Measurements from ENCODE around the gene TP53BP2.

DNA sequence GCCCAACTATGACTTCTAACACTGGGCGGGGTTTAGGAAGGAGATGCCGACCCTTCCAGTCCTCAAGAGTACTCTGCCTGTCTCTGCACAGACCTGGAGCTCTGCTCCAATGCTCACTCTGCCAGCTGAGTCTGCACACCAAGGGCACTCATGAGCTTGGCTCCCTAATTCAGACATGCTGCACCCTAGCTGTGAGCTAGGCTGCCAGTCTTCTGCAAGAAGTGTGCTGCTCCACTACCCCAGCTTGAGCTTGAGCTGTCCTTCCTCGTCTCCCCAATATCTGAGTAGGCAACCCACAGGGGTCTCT lies 13.2 kb downstream of the TP53BP2 start:
- TF ChIP-seq, protein P1, sequence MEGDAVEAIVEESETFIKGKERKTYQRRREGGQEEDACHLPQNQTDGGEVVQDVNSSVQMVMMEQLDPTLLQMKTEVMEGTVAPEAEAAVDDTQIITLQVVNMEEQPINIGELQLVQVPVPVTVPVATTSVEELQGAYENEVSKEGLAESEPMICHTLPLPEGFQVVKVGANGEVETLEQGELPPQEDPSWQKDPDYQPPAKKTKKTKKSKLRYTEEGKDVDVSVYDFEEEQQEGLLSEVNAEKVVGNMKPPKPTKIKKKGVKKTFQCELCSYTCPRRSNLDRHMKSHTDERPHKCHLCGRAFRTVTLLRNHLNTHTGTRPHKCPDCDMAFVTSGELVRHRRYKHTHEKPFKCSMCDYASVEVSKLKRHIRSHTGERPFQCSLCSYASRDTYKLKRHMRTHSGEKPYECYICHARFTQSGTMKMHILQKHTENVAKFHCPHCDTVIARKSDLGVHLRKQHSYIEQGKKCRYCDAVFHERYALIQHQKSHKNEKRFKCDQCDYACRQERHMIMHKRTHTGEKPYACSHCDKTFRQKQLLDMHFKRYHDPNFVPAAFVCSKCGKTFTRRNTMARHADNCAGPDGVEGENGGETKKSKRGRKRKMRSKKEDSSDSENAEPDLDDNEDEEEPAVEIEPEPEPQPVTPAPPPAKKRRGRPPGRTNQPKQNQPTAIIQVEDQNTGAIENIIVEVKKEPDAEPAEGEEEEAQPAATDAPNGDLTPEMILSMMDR (IDR thresholded peaks at IDR 0.05; ENCODE audit: poor library complexity): no peak
- TF ChIP-seq EZH2 (IDR thresholded peaks at IDR 0.05; ENCODE audit: borderline replicate concordance) (no peak), EZH2phosphoT487 (IDR thresholded peaks at IDR 0.05; ENCODE audit: low read depth, severe bottlenecking, unreplicated experiment) (no peak)
